Fibroblast of gingiva (primary cell): ENCODE results near the gene RGL3.
"Not testable (repeated sequence)": the region's sequence is repeated elsewhere in the genome, so short reads cannot be mapped to it uniquely, and the experiment has no call there.

Source experiments
- DNase-seq: peaks from one replicate; pipeline ENCODE4 v3.0.0-alpha.2; 2011; ENCODE audit warnings: low read depth

RGL3 gene

DNA sequence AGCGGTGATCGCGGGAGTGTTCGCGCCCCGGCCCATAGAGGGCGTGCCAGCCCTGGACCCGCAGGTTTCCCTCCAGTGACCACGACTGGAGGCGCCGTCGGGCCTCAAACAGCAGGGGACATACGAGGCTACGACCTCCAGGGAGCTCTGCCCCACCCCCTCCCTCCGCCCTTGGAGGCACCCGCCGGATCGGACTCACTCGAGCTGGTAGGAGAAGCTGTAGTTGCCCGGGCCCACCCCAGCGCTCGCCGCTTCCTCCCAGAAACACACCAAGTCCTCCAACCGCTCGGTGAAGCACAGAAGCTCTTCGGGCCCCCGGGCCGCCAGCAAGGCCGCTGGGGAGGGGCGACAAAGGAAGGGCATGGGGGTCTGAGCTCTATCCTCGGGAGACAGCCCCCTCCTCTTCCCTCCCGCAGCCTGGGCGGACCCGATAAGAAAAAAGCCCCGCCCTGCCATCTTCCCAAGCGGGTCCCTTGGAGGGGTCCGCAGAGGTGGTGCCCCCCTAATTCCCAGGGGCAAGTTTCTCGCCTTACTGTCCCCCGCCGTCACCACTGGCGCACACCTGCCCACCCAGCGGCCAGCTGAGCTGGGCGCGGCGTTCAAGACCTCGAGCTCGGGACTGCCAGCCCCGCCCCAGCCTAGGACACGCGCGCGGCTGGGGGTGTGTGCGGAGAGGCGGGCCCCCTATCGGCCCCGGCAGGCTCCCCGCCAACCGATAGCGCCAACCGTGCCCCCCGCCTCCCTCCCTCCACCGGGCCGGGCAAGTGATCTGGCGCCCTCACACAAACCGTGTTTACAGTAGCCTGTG is 36.0 kb downstream of the RGL3 start:
- DNase-seq: no peak

DNA sequence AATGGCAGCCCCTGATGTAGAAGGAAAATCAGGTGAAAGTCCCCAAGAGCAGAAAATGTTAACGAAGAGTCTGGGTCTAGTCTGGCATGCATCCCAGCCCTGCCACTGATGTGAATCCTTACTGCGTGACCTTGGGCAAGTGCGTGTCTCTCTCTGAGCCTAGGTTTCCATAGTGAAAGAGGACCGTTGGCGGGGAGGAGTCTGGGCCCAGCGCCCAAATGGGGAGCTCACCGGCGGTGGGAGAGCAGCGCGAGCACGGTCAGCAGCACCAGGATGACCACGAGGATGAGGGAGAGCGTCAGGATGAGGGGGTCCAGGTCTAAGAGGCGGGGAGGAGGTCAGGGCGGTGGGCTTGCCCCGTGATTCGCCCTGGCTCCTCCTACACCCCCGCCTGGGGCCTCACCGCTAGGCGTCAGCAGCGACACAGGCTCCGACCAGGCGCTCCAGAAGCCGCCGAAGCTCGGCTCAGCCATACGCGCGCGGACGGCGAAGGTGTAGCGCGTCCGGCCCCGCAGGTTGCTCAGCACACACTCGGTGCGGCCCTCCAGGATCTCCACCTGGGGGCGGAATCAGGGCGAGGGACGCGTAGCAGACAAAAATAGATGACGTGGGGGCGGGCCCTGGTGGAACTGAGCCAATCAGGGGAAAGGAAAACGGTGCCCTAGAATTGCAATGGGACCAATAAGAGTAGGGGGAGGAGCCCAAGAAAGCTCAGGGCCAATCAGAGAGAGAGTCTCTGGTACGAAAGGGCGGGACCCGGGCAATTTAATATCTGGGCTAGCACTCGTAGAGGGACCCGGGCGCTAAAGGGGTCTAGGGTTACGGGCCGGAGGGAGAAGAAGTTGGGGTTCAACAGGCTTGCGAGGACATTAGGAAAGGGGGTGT is 38.2 kb downstream of the RGL3 start:
- peak; percentile 90 for DNase-seq

DNA sequence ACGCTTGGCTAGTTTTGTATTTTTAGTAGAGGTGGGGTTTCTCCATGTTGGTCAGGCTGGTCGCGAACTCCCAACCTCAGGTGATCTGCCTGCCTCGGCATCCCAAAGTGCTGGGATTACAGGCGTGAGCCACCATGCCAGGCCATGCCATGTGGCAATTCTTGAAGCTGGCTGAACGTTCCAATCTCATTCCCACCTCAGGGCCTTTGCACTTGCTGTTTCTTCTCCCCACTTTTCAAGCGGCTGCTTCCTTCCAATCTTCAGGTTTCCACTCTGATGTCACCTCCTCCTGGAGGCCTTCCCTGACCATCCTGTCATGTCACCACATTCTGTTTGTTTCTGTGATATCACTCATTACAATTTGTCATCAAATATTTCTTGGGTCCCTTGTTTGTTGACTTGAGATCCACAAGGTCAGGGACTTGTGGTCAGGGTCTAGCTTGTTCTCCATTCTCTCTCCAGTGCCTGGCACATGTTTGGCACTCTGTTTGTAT is 39.2 kb downstream of the RGL3 start:
- no peak for DNase-seq

DNA sequence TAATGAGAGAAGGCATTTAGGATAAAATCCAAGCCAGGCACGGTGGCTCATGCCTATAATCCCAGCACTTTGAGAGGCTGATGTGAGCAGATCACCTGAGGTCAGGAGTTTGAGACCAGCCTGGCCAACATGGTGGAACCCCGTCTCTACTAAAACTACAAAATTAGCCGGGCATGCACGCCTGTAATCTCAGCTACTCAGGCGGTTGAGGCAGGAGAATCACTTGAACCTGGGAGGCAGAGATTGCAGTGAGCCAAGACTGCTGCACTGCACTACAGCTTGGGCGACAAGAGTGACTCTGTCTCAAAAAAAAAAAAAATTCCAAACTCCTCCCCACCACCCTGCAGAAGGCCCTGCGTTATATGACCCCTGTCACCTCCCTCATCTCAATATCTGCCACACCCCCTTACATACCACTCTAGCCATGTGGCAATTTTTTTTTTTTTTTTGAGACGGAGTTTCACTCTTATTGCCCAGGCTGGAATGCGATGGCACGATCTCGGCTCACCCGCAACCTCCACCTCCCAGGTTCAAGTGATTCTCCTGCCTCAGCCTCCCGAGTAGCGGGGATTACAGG is 39.8 kb downstream of the RGL3 start:
- DNase-seq: not testable (repeated sequence)

DNA sequence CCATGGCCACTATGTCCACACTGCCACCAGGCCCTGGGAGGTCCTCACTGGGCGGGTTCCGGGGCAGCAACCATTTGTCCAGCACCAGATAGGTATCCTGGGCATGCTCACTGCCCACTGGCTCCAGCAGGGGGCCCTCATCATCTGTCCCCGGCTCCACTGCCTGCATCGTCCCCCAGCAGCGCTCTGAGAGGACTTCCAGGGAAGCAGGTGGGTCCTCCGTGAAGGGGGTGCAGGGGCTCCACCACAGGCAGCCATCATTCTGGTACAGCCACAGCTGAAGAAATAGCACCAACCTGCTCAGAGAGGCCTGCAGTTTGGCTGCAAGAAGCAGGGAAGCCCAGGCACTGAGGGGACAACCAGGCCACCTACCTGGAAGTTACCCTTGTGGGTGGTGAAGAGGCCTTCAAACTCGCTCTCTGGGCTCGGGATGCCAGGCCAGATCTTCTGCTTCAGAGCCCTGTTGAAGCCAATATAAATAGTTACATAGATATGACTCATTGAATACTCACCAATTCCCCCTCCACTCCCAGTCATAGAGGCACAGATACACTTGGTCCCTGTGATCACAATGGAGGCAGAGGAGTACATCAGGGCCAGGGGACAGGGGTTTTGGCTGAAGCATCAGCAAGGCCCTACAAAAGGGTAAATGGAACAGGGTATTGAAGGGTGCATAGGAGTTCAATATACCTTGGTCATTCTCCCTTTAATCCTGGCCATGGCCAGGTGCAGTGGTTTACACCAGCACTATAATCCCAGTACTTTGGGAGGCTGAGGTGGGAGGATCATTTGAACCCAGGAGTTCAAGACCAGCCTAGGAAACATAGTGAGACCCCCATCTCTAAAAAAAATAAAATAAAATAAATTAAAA is 40.6 kb downstream of the RGL3 start:
- DNase-seq: peak; percentile 52

DNA sequence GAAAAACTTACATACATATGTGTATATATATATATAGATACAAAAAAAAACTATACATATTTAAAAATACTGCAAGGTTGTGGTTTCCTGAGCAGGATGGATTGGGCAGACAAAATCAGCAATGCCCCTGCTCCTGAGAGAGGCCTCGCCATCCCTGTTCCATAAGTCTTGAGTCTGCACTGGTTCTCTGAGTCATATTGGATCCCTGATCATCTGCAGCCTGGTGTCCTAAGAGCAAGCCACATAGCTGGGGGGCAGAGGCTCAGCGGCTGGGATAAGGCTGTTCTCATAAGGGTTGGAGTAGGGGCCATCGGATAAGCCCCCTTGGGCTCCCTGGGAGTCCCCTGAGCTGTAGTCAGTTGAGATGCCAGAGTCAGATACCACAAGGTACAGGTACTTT is 41.4 kb downstream of the RGL3 start:
- no peak for DNase-seq

DNA sequence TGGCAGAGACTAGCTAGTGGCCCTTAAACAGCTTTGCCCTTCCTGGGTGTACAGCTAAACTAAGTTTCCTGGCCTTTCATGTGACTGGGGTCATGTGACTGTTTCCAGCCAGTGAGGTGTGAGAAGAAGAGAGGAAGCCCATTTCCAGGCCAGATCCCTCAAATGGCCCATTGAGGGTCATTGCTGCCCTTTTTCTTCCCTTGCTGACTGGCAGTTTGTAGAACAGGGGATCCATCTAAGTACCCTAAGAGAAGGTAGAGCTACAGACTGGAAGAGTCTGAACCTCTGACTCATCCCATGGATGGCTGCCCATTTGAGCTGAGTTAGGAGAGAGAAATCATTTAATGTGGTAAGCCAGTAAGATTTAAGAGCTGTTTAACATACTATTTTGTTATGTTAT is 41.9 kb downstream of the RGL3 start:
- peak; percentile 71 for DNase-seq

DNA sequence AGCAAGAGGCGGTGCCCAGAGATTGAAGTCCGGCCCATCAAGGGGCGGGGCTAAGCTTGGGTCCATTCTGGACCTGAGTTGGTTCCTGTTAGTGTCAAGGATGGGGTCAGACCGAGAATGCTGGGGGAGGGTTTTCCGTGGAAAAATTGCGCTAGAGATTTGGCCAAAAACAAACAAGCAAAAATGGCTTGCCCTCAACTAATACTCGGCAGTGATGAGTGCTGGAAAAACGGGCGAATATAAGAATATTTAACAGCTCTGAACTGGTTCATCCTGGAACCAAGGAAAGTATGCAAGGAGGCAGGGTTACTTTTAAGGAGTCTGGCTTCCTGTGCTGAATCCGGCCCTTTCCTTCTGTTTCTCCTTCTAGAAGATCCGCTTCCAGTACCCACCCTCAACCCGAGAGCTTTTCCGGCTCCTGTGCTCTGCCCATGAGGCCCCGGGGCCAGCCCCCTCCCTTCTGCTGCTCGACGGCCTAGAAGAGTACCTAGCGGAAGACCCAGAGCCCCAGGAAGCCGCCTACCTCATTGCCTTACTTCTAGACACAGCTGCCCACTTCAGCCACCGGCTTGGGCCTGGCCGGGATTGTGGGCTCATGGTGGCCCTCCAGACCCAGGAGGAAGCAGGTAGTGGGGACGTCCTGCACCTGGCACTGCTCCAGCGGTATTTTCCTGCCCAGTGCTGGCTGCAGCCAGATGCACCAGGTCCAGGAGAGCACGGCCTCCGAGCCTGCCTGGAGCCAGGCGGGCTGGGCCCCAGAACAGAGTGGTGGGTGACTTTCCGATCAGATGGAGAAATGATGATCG is 43.8 kb downstream of the RGL3 start:
- no peak for DNase-seq

DNA sequence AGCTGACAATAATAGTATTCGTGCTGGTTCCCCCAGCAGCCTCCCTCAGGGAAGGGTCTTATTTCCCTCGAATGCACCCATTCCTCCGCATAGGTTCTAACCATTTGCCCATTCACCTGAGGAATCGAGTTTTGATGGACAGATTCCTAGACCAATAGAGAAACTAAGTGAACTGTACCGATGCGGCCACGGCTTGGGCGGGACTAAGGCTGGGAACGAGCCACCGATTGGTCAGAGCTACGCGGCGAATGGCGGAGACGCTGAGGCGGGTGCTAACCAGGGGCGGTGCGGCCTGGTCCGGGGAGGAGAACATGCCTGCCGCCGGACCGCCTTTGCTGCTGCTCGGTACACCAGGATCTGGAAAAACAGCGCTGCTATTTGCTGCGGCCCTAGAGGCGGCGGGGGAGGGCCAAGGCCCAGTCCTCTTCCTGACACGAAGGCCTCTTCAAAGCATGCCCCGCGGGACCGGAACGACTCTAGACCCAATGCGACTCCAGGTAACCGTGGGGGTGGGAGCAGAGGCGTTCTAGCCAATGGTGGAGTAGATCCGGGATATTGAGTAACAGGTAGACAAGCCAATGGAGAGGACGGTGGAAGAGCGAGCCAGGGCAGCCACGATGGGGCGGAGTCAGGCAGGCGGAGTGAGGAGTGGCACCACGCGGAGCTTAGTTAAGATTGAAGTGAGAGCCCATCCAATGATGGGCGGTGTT is 44.5 kb downstream of the RGL3 start, which contains the start of gene SWSAP1:
Gene SWSAP1 (plus strand): TSS at position 234 of the 710 bp plus-strand sequence. CDS start 15 bp downstream, at position 249.
- DNase-seq: peak; percentile 99

DNA sequence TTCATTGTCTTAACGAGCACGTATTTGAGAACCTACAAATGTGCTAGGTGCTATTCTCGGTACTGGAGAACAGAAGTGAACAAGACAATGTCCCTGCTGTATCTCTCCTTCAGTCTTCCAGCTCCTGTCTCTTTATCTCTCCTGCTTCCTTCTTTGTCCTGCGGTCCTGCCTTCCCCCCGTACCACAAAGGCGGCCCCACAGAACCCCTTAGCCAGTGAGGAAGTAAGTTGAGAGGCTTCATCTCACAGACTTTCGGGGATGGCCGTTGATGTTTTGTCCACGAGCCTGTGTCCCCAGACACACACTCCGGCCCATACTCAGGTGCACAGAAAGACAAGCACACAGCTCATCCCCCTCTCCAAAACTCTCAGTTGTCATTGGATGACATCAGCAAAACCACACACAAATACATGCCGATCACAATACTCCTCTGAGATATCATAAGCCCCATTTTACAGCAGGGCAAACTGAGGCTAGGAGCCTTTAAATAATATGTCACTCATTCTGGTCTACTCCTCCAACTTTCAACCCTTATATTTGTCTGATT is 45.2 kb downstream of the RGL3 start:
- no peak for DNase-seq

DNA sequence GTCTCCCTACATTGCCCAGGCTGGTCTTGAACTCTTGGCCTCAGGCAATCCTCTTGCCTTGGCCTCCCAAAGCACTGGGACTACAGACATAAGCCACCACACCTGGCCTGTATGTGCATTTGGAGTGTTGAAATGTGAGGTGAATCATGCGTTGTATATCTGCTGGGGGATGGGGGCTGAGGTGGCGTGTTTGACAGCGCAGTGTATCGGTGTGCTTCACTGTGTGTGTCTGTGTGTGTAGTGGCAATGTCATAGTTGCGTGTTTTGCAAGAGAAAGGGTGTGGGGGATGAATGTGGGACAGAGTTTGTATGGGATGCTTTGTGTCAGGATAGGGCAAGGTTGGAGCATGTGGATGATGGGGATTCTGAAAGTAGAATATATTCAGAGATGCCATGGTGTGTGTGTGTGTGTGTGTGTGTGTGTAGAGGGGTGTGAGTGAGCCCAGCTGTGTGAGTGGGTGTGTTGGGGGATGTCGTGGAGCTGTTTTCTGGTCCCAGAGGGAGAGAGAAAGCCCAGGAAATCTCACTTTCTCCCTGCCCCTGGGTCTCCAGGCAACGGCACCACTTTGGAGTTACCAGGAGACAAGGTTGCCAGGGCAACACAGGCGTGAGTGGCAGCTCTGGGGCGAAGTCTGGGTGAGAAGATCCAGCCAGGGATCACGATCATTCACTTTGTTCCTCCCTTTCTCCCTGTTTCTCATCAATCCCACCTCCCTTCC is 45.8 kb downstream of the RGL3 start:
- DNase-seq: no peak

DNA sequence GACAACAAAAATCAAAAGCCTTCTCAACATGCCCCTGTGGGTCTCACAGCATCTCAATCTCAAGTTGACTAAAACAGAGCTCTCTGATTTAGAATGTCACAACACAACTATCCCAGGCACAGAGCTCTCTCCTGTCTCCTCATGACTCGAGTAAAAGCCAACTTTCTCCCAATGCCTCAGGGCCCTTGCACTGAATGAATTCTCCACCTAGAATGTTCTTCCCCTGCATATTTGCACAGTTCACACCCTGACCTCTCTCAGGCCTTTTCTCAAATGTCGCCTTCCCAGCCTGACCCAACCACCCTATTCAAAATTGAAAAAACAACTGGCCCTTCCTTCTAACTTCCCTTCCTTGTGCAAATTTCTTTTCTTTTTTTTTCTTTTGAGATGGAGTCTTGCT is 48.4 kb downstream of the RGL3 start:
- DNase-seq: no peak

DNA sequence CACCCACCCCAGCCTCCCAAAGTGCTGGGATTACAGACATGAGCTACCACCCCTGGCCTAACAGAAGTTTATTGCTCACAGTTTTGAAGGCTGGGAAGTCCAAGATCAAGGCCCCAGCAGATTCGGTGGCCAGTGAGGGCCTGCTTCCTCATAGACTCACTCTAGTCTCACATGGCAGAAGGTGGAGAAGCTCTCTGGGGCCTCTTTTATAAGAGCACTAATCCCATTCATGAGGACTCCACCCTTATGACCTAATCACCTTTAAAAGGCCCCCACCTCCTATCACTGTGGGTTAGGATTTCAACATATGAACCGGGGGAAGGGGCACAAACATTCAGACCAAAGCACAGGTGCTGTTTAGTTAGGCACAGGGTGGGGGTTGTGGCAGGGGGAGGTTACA is 51.6 kb downstream of the RGL3 start:
- DNase-seq: no peak

DNA sequence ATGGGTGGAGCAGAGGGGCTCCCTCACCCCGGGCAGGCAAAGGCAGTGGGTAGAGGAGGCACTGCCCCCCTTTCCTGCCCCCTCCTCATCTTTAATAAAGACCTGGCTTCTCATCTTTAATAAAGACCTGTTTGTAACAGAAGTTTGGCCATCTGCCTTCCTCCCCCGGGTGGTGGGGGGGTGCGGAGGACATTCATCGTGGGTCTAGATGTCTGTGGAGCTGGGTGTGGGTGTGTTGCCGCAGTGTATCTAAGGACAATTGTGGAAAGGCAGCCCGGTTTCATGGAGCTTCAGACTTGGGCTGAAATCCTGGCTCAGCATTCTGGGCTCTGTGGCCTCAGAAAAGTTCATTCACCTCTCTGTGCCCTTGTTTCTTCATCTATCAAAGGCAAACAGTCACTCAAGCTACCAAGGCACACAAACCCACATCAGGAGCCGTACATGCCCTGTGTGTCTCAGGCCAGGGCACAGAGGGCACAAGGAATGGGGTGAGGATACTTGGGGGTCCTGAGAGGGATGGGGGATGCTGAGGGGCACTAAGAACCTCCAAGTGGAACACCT is 53.5 kb downstream of the RGL3 start:
- DNase-seq: no peak

DNA sequence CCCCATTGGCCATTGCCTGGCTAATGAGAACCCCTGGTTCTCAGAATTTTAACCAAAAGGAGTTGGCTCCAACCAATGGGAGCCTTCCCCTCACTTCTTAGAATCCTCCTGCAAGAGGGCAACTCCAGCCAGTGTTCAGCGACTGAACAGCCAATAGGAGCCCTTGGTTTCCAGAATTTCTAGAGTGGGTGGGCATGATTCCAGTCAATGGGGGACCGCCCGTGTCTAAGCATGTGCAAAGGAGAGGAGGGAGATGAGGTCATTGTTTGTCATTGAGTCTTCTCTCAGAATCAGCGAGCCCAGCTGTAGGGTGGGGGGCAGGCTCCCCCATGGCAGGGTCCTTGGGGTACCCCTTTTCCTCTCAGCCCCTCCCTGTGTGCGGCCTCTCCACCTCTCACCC is 54.2 kb downstream of the RGL3 start:
- no peak for DNase-seq

DNA sequence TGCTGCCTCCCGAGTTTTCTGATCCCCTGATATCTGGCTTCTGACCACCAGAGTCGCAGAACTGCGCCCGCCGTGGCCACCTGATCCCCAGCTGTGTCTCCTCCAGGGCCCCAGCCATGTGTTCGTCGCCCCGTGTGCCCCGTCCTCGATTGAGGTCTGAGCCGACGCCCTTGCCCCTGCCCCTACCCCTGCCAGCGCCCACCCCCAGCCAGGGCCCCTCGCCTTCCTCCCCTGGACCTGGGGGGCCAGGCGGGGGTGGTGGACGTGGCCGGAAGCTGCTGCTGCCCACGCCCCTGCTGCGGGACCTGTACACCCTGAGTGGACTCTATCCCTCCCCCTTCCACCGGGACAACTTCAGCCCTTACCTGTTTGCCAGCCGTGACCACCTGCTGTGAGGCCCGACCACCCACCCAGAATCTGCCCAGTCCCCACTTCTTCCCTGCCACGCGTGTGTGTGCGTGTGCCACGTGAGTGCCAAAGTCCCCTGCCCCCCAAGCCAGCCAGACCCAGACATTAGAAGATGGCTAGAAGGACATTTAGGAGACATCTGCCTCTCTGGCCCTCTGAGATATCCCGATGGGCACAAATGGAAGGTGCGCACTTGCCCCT is 54.7 kb downstream of the RGL3 start:
- no peak for DNase-seq

DNA sequence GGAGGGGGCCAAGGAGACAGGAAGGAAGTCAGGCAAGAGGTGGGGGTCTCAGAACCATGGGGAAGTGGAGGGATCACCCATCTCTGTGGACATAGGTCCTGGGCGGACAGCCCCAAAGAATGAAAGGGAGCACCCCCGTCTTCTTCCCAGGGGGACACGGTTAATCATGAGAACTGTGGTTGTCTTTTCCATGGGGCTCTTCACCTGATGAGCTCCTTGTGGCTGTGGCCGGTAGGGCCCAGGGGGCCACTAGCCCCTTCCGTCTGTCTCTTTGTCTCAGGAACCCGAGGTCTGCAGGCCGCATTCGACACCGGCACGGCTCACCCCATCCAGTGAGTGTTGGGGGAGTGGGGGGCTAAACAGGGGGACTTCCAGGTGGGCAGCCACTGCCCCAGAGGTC is 55.2 kb downstream of the RGL3 start:
- no peak for DNase-seq
